ENCODE measurements around the gene MTMR2.

MTMR2 gene

GRCh38 chr11:95930948-95931347 is 7.0 kb upstream of the MTMR2 start:
- no peaks in the 10 kb centered on the region for H3K9me3 ChIP-seq (ENCODE audit: control insufficient read depth, low read length)
- no peaks in the 10 kb centered on the region for H3K4me1 ChIP-seq (ENCODE audit: control insufficient read depth, insufficient read depth, low read length)
- no peak overlapping the region for H3K4me3 ChIP-seq (ENCODE audit: low read length)
- H3K27me3 ChIP-seq (ENCODE audit: control insufficient read depth, insufficient read depth, low read length) = no peaks in the 10 kb centered on the region
- H3K36me3 ChIP-seq (ENCODE audit: control insufficient read depth, insufficient read depth, low read length) = no peaks in the 10 kb centered on the region
- H3K9ac ChIP-seq (ENCODE audit: low read length) = no peak overlapping the region

- H3K36me3 ChIP-seq (ENCODE audit: control insufficient read depth, insufficient read depth, low read length) = no peaks in the 10 kb centered on the region
- H3K9ac ChIP-seq (ENCODE audit: low read length) = no peak overlapping the region
- H3K4me1 ChIP-seq (ENCODE audit: control insufficient read depth, insufficient read depth, low read length) = peaks cover 6% of the 10 kb centered on the region
- H3K4me3 ChIP-seq (ENCODE audit: low read length) = no peak overlapping the region
- no peaks in the 10 kb centered on the region for H3K27me3 ChIP-seq (ENCODE audit: control insufficient read depth, insufficient read depth, low read length)
- no peaks in the 10 kb centered on the region for H3K9me3 ChIP-seq (ENCODE audit: control insufficient read depth, low read length)
These were observed 2.8 kb upstream of the MTMR2 start for GRCh38 chr11:95926726-95927125.

- H3K9me3 ChIP-seq (ENCODE audit: control insufficient read depth, low read length) = no peaks in the 10 kb centered on the region
- H3K36me3 ChIP-seq (ENCODE audit: control insufficient read depth, insufficient read depth, low read length) = no peaks in the 10 kb centered on the region
- peaks cover 6% of the 10 kb centered on the region for H3K4me1 ChIP-seq (ENCODE audit: control insufficient read depth, insufficient read depth, low read length)
- no peaks in the 10 kb centered on the region for H3K27me3 ChIP-seq (ENCODE audit: control insufficient read depth, insufficient read depth, low read length)
- peak overlapping the region; percentile 97 for H3K9ac ChIP-seq (ENCODE audit: low read length)
- no peak overlapping the region for H3K4me3 ChIP-seq (ENCODE audit: low read length)
These were observed 1.1 kb upstream of the MTMR2 start for GRCh38 chr11:95925011-95925410.

GRCh38 chr11:95924414-95924760 is 480 bp upstream of the MTMR2 start:
- Histone ChIP-seq H3K27me3 (ENCODE audit: control insufficient read depth, insufficient read depth, low read length) (no peaks in the 10 kb centered on the region), H3K36me3 (ENCODE audit: control insufficient read depth, insufficient read depth, low read length) (no peaks in the 10 kb centered on the region), H3K9me3 (ENCODE audit: control insufficient read depth, low read length) (no peaks in the 10 kb centered on the region), H3K4me3 (ENCODE audit: low read length) (peak overlapping the region; percentile 89), H3K4me1 (ENCODE audit: control insufficient read depth, insufficient read depth, low read length) (peaks cover 6% of the 10 kb centered on the region), H3K9ac (ENCODE audit: low read length) (peak overlapping the region; percentile 97)

DNA sequence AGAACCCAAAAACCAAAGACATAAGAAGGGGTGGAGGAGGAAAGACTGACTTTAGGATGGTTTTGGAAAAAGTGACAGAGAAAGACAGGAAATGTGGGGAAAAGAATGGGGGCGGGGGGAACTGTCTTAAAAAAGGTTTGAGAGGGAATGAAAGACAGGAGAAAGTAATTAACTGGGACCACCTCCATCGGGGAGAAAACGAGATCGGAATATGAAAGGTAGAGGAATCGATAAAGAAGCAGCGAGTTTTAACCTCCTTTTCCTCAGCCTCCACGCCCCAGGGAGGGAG is 524 bp downstream of the MTMR2 start:
- Histone ChIP-seq H3K4me3 (ENCODE audit: low read length) (peak overlapping the region; percentile 89), H3K9me3 (ENCODE audit: control insufficient read depth, low read length) (no peaks in the 10 kb centered on the region), H3K36me3 (ENCODE audit: control insufficient read depth, insufficient read depth, low read length) (no peaks in the 10 kb centered on the region), H3K4me1 (ENCODE audit: control insufficient read depth, insufficient read depth, low read length) (peaks cover 6% of the 10 kb centered on the region), H3K9ac (ENCODE audit: low read length) (peak overlapping the region; percentile 97), H3K27me3 (ENCODE audit: control insufficient read depth, insufficient read depth, low read length) (no peaks in the 10 kb centered on the region)

- Histone ChIP-seq H3K4me1 (ENCODE audit: control insufficient read depth, insufficient read depth, low read length) (peaks cover 6% of the 10 kb centered on the region), H3K4me3 (ENCODE audit: low read length) (peak overlapping the region; percentile 89), H3K9me3 (ENCODE audit: control insufficient read depth, low read length) (no peaks in the 10 kb centered on the region), H3K36me3 (ENCODE audit: control insufficient read depth, insufficient read depth, low read length) (no peaks in the 10 kb centered on the region), H3K27me3 (ENCODE audit: control insufficient read depth, insufficient read depth, low read length) (no peaks in the 10 kb centered on the region), H3K9ac (ENCODE audit: low read length) (peak overlapping the region; percentile 97)
These were observed 1.1 kb downstream of the MTMR2 start for GRCh38 chr11:95922536-95923438.

GRCh38 chr11:95922099-95922498 is 1.8 kb downstream of the MTMR2 start:
- Histone ChIP-seq H3K36me3 (ENCODE audit: control insufficient read depth, insufficient read depth, low read length) (no peaks in the 10 kb centered on the region), H3K4me1 (ENCODE audit: control insufficient read depth, insufficient read depth, low read length) (peaks cover 9% of the 10 kb centered on the region), H3K27me3 (ENCODE audit: control insufficient read depth, insufficient read depth, low read length) (no peaks in the 10 kb centered on the region), H3K9ac (ENCODE audit: low read length) (no peak overlapping the region), H3K9me3 (ENCODE audit: control insufficient read depth, low read length) (no peaks in the 10 kb centered on the region), H3K4me3 (ENCODE audit: low read length) (no peak overlapping the region)

DNA sequence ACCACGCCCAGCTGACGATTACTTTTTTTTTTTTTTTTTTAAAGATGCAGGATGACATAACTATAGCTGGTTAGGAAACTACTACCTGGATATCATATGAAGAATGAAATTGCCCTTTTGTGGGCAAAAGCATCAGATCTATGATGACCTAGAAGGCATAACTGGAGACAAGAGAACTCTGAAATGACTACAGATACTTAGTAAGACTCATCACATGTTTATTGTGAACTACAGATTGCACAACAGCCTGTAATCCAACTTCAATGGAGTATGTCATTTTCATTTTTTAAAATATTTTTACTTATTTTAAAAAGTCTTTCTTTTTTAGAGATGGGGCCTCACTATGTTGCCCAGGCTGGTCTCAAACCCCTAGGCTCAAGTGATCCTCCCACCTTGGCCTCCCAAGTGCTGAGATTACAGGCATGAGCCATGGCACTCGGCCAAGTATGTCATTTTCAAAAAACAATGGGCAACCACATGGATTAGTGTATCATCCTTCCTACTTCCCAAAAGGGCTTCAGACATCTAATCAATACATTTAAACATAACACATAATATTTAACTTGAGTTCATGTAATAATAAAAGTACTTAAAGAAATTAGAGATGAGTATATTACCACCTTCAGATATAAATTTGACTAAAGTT is 3.3 kb downstream of the MTMR2 start:
- Histone ChIP-seq H3K36me3 (ENCODE audit: control insufficient read depth, insufficient read depth, low read length) (no peaks in the 10 kb centered on the region), H3K9me3 (ENCODE audit: control insufficient read depth, low read length) (no peaks in the 10 kb centered on the region), H3K9ac (ENCODE audit: low read length) (no peak overlapping the region), H3K4me1 (ENCODE audit: control insufficient read depth, insufficient read depth, low read length) (peaks cover 13% of the 10 kb centered on the region), H3K4me3 (ENCODE audit: low read length) (no peak overlapping the region), H3K27me3 (ENCODE audit: control insufficient read depth, insufficient read depth, low read length) (no peaks in the 10 kb centered on the region)

- Histone ChIP-seq H3K4me3 (ENCODE audit: low read length) (no peak overlapping the region), H3K36me3 (ENCODE audit: control insufficient read depth, insufficient read depth, low read length) (no peaks in the 10 kb centered on the region), H3K27me3 (ENCODE audit: control insufficient read depth, insufficient read depth, low read length) (no peaks in the 10 kb centered on the region), H3K4me1 (ENCODE audit: control insufficient read depth, insufficient read depth, low read length) (peaks cover 7% of the 10 kb centered on the region), H3K9ac (ENCODE audit: low read length) (no peak overlapping the region), H3K9me3 (ENCODE audit: control insufficient read depth, low read length) (no peaks in the 10 kb centered on the region)
These were observed 4.4 kb downstream of the MTMR2 start for GRCh38 chr11:95919514-95919913.

- Histone ChIP-seq H3K9me3 (ENCODE audit: control insufficient read depth, low read length) (no peaks in the 10 kb centered on the region), H3K4me3 (ENCODE audit: low read length) (no peak overlapping the region), H3K36me3 (ENCODE audit: control insufficient read depth, insufficient read depth, low read length) (no peaks in the 10 kb centered on the region), H3K4me1 (ENCODE audit: control insufficient read depth, insufficient read depth, low read length) (peaks cover 7% of the 10 kb centered on the region), H3K27me3 (ENCODE audit: control insufficient read depth, insufficient read depth, low read length) (no peaks in the 10 kb centered on the region), H3K9ac (ENCODE audit: low read length) (no peak overlapping the region)
These were observed 5.2 kb downstream of the MTMR2 start for GRCh38 chr11:95918720-95919119.

GRCh38 chr11:95918056-95918455 is 5.9 kb downstream of the MTMR2 start:
- no peak overlapping the region for H3K4me3 ChIP-seq (ENCODE audit: low read length)
- peaks cover 7% of the 10 kb centered on the region for H3K4me1 ChIP-seq (ENCODE audit: control insufficient read depth, insufficient read depth, low read length)
- H3K27me3 ChIP-seq (ENCODE audit: control insufficient read depth, insufficient read depth, low read length) = no peaks in the 10 kb centered on the region
- H3K9ac ChIP-seq (ENCODE audit: low read length) = no peak overlapping the region
- H3K9me3 ChIP-seq (ENCODE audit: control insufficient read depth, low read length) = no peaks in the 10 kb centered on the region
- H3K36me3 ChIP-seq (ENCODE audit: control insufficient read depth, insufficient read depth, low read length) = no peaks in the 10 kb centered on the region

DNA sequence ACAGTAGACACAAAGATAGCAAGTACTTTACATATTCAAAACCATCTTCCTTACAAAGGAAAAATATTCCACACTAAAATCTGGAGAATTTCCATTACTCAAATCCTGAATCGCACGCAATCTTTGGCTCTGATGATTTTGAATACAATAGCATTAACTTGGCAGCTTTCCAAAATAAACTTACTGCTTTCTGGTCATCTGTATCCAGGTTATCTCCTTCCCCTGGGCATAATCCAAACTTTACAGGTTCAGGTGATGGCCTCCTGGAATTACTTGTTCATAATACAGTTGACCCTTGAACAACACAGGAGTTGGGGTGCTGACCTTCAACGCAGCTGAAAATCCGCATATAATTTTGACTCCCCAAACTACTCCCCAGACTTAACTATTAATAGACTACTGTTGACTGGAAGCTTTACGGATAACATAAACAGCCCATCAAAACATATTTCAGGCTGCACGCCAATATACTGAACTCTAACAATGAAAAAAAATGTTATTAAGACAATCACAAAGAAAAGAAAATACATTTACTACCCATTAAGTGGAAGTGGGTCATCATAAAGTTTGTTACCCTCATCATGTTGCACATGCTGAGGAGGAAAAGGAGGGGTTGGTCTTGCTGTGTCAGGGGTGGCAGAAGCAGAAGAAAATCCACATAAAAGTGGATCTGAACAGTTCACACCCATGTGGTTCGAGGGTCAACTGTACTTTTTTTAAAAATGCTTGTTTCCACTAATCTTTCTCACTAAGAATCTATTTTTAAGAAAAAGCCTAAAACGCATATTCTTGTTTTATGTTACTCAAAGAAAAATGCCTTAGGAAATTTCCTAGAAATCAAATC is 6.5 kb downstream of the MTMR2 start:
- H3K4me1 ChIP-seq (ENCODE audit: control insufficient read depth, insufficient read depth, low read length) = peaks cover 7% of the 10 kb centered on the region
- H3K9ac ChIP-seq (ENCODE audit: low read length) = no peak overlapping the region
- no peaks in the 10 kb centered on the region for H3K9me3 ChIP-seq (ENCODE audit: control insufficient read depth, low read length)
- no peak overlapping the region for H3K4me3 ChIP-seq (ENCODE audit: low read length)
- no peaks in the 10 kb centered on the region for H3K27me3 ChIP-seq (ENCODE audit: control insufficient read depth, insufficient read depth, low read length)
- H3K36me3 ChIP-seq (ENCODE audit: control insufficient read depth, insufficient read depth, low read length) = no peaks in the 10 kb centered on the region

All from mucosa of stomach (tissue), 1 donor.